Tibial nerve (tissue), 3 donors: ENCODE data around the gene AFF2.

ENCODE experiments used
- POLR2A ChIP-seq, 2 donors: fragments of 450-650 bp; IDR thresholded peaks; one replicate each; pipeline ENCODE4 v1.6.1; 2017; ENCODE audit warnings: antibody characterized with exemption in 2 of 2, mild to moderate bottlenecking in 2 of 2, moderate library complexity in 2 of 2
- TF ChIP-seq, protein P1 (sequence below), 5 experiments: fragments of 200-600 bp in 3 of 5; fragments of 450-650 bp in 2 of 5; sonication (generic) in 3 of 5; IDR thresholded peaks; one replicate each; pipeline ENCODE4 v1.5.1; 2016 to 2019; ENCODE audit warnings: antibody characterized with exemption in 5 of 5, mild to moderate bottlenecking in 3 of 5, moderate library complexity in 2 of 5

DNA sequence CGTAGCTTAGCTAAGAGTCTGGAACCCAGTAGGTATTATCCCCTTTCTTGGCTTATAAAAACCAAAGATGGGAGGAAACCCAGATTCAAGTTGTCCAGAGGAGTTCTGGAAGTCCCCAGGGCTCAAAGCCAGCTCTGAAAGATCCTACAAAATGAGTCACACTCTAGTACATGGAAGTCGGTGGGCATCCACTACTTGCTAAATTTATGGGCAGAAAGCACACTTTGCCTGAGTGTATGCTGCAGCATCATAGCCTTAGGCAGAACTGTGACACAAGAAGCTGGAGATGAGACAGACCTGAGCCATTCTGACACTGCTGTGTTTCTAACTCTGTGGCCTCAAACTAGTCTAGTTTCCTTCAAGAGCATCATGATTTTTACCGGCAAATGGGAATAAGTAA is 429.3 kb downstream of the AFF2 start:
- TF ChIP-seq POLR2A (IDR thresholded peaks at IDR 0.05) = no peak
- TF ChIP-seq, protein P1, sequence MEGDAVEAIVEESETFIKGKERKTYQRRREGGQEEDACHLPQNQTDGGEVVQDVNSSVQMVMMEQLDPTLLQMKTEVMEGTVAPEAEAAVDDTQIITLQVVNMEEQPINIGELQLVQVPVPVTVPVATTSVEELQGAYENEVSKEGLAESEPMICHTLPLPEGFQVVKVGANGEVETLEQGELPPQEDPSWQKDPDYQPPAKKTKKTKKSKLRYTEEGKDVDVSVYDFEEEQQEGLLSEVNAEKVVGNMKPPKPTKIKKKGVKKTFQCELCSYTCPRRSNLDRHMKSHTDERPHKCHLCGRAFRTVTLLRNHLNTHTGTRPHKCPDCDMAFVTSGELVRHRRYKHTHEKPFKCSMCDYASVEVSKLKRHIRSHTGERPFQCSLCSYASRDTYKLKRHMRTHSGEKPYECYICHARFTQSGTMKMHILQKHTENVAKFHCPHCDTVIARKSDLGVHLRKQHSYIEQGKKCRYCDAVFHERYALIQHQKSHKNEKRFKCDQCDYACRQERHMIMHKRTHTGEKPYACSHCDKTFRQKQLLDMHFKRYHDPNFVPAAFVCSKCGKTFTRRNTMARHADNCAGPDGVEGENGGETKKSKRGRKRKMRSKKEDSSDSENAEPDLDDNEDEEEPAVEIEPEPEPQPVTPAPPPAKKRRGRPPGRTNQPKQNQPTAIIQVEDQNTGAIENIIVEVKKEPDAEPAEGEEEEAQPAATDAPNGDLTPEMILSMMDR (IDR thresholded peaks at IDR 0.05) = no peak
